Neural progenitor cell (in vitro differentiated cells): ENCODE results near the gene ANKS1B. TPM values are rescaled to one million over a fixed set of nuclear protein-coding genes. Genes with fewer than 3 reads are reported as not detected.
"Not testable (repeated sequence)": the region's sequence is repeated elsewhere in the genome, so short reads cannot be mapped to it uniquely, and the experiment has no call there.

ENCODE experiments used
- DNase-seq: peaks from one replicate; pipeline ENCODE4 v3.0.0-alpha.2; 2016; ENCODE audit warnings: low spot score
- H2AFZ ChIP-seq: fragments of 200-600 bp; sonication (generic); replicated peaks from 2 replicates; pipeline ENCODE4 v1.6.1; 2016; ENCODE audit warnings: antibody characterized with exemption
- H3F3A ChIP-seq: fragments of 200-600 bp; sonication (generic); 2 replicates; pipeline ENCODE4 v1.6.1; 2016; ENCODE audit warnings: antibody characterized with exemption, low read depth
- H3K27ac ChIP-seq: fragments of 200-600 bp; sonication (generic); 2 replicates; pipeline ENCODE4 v1.5.1; 2016; ENCODE audit warnings: mild to moderate bottlenecking
- H3K27me3 ChIP-seq: fragments of 200-600 bp; sonication (generic); 2 replicates; pipeline ENCODE4 v1.6.1; 2016; ENCODE audit warnings: mild to moderate bottlenecking, moderate library complexity
- H3K36me3 ChIP-seq: fragments of 200-600 bp; sonication (generic); 2 replicates; pipeline ENCODE4 v1.5.1; 2016
- H3K4me1 ChIP-seq: fragments of 200-600 bp; sonication (generic); 2 replicates; pipeline ENCODE4 v1.6.1; 2016; ENCODE audit warnings: mixed run types
- H3K4me2 ChIP-seq: fragments of 200-600 bp; sonication (generic); 2 replicates; pipeline ENCODE4 v1.6.1; 2016
- H3K4me3 ChIP-seq: fragments of 200-600 bp; sonication (generic); 2 replicates; pipeline ENCODE4 v1.5.1; 2016
- H3K79me2 ChIP-seq: fragments of 200-600 bp; sonication (generic); 2 replicates; pipeline ENCODE4 v1.6.1; 2016; ENCODE audit warnings: low read depth
- H3K9ac ChIP-seq: fragments of 200-600 bp; sonication (generic); 2 replicates; pipeline ENCODE4 v1.6.1; 2016
- H3K9me3 ChIP-seq: fragments of 200-600 bp; sonication (generic); 2 replicates; pipeline ENCODE4 v1.5.1; 2016; ENCODE audit warnings: low read depth
- H4K20me1 ChIP-seq: fragments of 200-600 bp; sonication (generic); 2 replicates; pipeline ENCODE4 v1.6.1; 2016; ENCODE audit warnings: low read depth
- H3K27ac Mint-ChIP-seq: 3 replicates; pipeline ENCODE4 v1.8.0; 2021; ENCODE audit warnings: mixed read lengths
- H3K27me3 Mint-ChIP-seq: 2 replicates; pipeline ENCODE4 v1.8.0; 2022; ENCODE audit warnings: low read depth, mild to moderate bottlenecking, inconsistent platforms, moderate library complexity, mixed read lengths; ENCODE audit not compliant: insufficient read depth
- H3K36me3 Mint-ChIP-seq: 3 replicates; pipeline ENCODE4 v1.8.0; 2021; ENCODE audit warnings: mixed read lengths
- H3K4me1 Mint-ChIP-seq: 3 replicates; pipeline ENCODE4 v1.8.0; 2021; ENCODE audit warnings: mixed read lengths
- H3K4me3 Mint-ChIP-seq: 3 replicates; pipeline ENCODE4 v1.8.0; 2021; ENCODE audit warnings: mild to moderate bottlenecking, moderate library complexity, mixed read lengths
- H3K9me3 Mint-ChIP-seq: 3 replicates; pipeline ENCODE4 v1.8.0; 2020; ENCODE audit warnings: mixed read lengths
- EZH2 ChIP-seq: fragments of 200-600 bp; sonication (generic); IDR thresholded peaks from 2 replicates; pipeline ENCODE4 v1.6.1; 2017; ENCODE audit warnings: antibody characterized with exemption, mild to moderate bottlenecking, moderate library complexity
- EZH2phosphoT487 ChIP-seq: fragments of 200-600 bp; sonication (generic); IDR thresholded peaks from 2 replicates; pipeline ENCODE4 v1.6.1; 2017; ENCODE audit warnings: antibody characterized with exemption
- total RNA-seq: library from RNA; depleted of rRNA; stranded (reverse); fragments of >200 nt; gene quantifications from 2 replicates; pipeline ENCODE4 v1.2.3, GENCODE V29; 2015; ENCODE audit warnings: low replicate concordance
- TF ChIP-seq, protein P1 (sequence below): fragments of 200-600 bp; sonication (generic); IDR thresholded peaks from 2 replicates; pipeline ENCODE4 v1.5.1; 2017; ENCODE audit warnings: antibody characterized with exemption, mild to moderate bottlenecking

Gene ANKS1B
- total RNA-seq, 1 donor from 2014 or later: 7.9 TPM

DNA sequence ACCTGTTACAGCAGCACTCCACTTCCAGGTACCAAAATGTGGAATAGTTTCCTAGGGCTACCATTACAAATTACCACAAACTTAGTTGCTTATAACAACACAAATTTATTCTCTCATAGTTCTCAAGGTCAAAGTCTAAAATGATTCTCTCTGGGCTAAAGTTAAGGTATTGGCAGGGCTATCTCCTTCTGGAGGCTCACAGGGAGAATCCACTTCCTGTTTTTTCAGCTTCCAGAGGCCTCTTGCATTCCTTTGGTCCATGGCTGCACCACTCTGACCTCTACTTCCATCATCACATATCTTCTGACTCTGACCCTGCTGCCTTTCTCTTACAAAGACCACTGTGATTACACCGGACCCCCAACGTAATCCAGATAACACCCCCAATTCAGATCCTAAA is 340.1 kb downstream of the ANKS1B start:
- Histone ChIP-seq H2AFZ (no peak overlapping the region), H4K20me1 (no peaks in the 10 kb centered on the region), H3K9ac (no peak overlapping the region), H3K27ac (no peak overlapping the region), H3K79me2 (no peaks in the 10 kb centered on the region), H3K36me3 (no peaks in the 10 kb centered on the region), H3F3A (no peaks in the 10 kb centered on the region), H3K27me3 (no peaks in the 10 kb centered on the region), H3K4me1 (no peaks in the 10 kb centered on the region), H3K4me3 (no peak overlapping the region), H3K9me3 (no peaks in the 10 kb centered on the region), H3K4me2 (no peak overlapping the region)
- DNase-seq: no peak
- Mint-ChIP-seq H3K9me3 (no peaks in the 10 kb centered on the region), H3K36me3 (no peaks in the 10 kb centered on the region), H3K27ac (no peak overlapping the region), H3K4me1 (no peaks in the 10 kb centered on the region), H3K27me3 (no peaks in the 10 kb centered on the region), H3K4me3 (no peak overlapping the region)
- TF ChIP-seq EZH2phosphoT487 (no peak), EZH2 (no peak)
- TF ChIP-seq, protein P1, sequence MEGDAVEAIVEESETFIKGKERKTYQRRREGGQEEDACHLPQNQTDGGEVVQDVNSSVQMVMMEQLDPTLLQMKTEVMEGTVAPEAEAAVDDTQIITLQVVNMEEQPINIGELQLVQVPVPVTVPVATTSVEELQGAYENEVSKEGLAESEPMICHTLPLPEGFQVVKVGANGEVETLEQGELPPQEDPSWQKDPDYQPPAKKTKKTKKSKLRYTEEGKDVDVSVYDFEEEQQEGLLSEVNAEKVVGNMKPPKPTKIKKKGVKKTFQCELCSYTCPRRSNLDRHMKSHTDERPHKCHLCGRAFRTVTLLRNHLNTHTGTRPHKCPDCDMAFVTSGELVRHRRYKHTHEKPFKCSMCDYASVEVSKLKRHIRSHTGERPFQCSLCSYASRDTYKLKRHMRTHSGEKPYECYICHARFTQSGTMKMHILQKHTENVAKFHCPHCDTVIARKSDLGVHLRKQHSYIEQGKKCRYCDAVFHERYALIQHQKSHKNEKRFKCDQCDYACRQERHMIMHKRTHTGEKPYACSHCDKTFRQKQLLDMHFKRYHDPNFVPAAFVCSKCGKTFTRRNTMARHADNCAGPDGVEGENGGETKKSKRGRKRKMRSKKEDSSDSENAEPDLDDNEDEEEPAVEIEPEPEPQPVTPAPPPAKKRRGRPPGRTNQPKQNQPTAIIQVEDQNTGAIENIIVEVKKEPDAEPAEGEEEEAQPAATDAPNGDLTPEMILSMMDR: no peak

GRCh38 chr12:99627459-99627858 is 357.3 kb downstream of the ANKS1B start:
- Histone ChIP-seq H3F3A (no peaks in the 10 kb centered on the region), H3K27ac (no peak overlapping the region), H3K9me3 (no peaks in the 10 kb centered on the region), H3K79me2 (no peaks in the 10 kb centered on the region), H3K9ac (no peak overlapping the region), H3K4me1 (no peaks in the 10 kb centered on the region), H3K4me3 (no peak overlapping the region), H3K36me3 (no peaks in the 10 kb centered on the region), H2AFZ (no peak overlapping the region), H4K20me1 (no peaks in the 10 kb centered on the region), H3K4me2 (no peak overlapping the region), H3K27me3 (no peaks in the 10 kb centered on the region)
- DNase-seq: no peak
- peaks cover 6% of the 10 kb centered on the region for H3K9me3 Mint-ChIP-seq
- no peak overlapping the region for H3K4me3 Mint-ChIP-seq
- TF ChIP-seq EZH2 (no peak), EZH2phosphoT487 (no peak)
- TF ChIP-seq, protein P1: no peak
- H3K27me3 Mint-ChIP-seq: no peaks in the 10 kb centered on the region
- no peak overlapping the region for H3K27ac Mint-ChIP-seq
- H3K4me1 Mint-ChIP-seq: no peaks in the 10 kb centered on the region
- H3K36me3 Mint-ChIP-seq: no peaks in the 10 kb centered on the region

DNA sequence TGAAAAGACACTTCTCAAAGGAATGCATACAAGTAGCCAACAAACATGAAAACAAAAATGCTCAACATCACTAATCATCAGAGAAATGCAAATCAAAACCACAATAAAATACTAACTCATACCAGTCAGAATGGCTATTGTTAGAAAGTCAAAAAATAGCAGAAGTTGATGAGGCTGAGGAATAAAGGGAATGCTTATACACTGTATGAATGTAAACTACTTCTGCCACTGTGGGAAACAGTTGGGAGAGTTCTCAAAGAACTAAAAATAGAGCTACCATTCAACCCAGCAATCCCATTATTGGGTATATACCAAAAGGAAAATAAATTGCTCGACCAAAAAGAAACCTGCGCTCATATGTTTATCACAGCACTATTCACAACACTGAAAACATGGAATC is 360.1 kb downstream of the ANKS1B start:
- H3K4me3 ChIP-seq, H3K4me1 Mint-ChIP-seq, H3K27me3 Mint-ChIP-seq, H3K79me2 ChIP-seq, H3K36me3 ChIP-seq, H3K4me1 ChIP-seq, H3F3A ChIP-seq, H4K20me1 ChIP-seq, H3K4me2 ChIP-seq, H3K4me3 Mint-ChIP-seq, H3K9ac ChIP-seq, H3K36me3 Mint-ChIP-seq, H3K9me3 ChIP-seq, H3K27me3 ChIP-seq, H2AFZ ChIP-seq, DNase-seq, H3K27ac Mint-ChIP-seq, H3K27ac ChIP-seq: not testable (repeated sequence)
- peaks cover 25% of the 10 kb centered on the region for H3K9me3 Mint-ChIP-seq

DNA sequence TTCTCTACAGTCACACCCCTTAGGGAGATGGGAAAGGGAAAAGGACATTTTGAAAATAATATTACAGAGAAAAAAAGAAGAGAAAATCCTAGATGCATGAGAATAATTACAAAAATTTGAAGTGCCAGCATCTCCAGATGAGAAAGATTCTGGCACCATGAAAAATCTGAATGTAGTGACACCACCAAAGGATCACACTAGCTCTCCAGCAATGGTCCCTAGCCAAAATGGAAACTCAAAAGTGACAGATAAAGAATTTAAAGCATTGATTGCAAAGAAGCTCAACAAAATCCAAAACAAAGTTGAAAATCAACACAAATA is 364.6 kb downstream of the ANKS1B start:
- no peaks in the 10 kb centered on the region for H3K4me1 ChIP-seq
- H2AFZ ChIP-seq: no peak overlapping the region
- no peaks in the 10 kb centered on the region for H3K36me3 ChIP-seq
- H3K27ac ChIP-seq: no peak overlapping the region
- no peaks in the 10 kb centered on the region for H3K9me3 ChIP-seq
- H3K36me3 Mint-ChIP-seq: no peaks in the 10 kb centered on the region
- H3K27me3 ChIP-seq: no peaks in the 10 kb centered on the region
- DNase-seq: no peak
- no peaks in the 10 kb centered on the region for H4K20me1 ChIP-seq
- peaks cover 34% of the 10 kb centered on the region for H3K9me3 Mint-ChIP-seq
- no peak overlapping the region for H3K4me3 Mint-ChIP-seq
- no peaks in the 10 kb centered on the region for H3K4me1 Mint-ChIP-seq
- TF ChIP-seq EZH2phosphoT487 (no peak), EZH2 (no peak)
- TF ChIP-seq, protein P1: no peak
- H3K4me3 ChIP-seq: no peak overlapping the region
- no peak overlapping the region for H3K27ac Mint-ChIP-seq
- H3F3A ChIP-seq: no peaks in the 10 kb centered on the region
- no peaks in the 10 kb centered on the region for H3K79me2 ChIP-seq
- H3K27me3 Mint-ChIP-seq: no peaks in the 10 kb centered on the region
- no peak overlapping the region for H3K4me2 ChIP-seq
- H3K9ac ChIP-seq: no peak overlapping the region
